Thoracic aorta (tissue), 2 donors: ENCODE data around the gene CUL9. TPM values are rescaled to one million over a fixed set of nuclear protein-coding genes. Genes with fewer than 3 reads are reported as not detected.

Experiments used
- ATAC-seq: fragments of 150-250 bp; one replicate; pipeline ENCODE4 v1.8.0; 2017; ENCODE audit warnings: low read depth; ENCODE audit not compliant: insufficient number of reproducible peaks, low FRiP score
- DNase-seq: peaks from one replicate; pipeline ENCODE4 v3.0.0-alpha.2; 2020; ENCODE audit warnings: low spot score
- H3K27ac ChIP-seq, 2 donors: fragments of 200-600 bp; sonication (generic); 1 replicate in 1 of 2; 2 replicates in 1 of 2; pipeline ENCODE4 v1.5.1; 2016; ENCODE audit warnings: mild to moderate bottlenecking in 2 of 2, moderate library complexity in 2 of 2
- H3K27me3 ChIP-seq: fragments of 200-600 bp; sonication (generic); replicated peaks from 2 replicates; pipeline ENCODE4 v1.6.0; 2016; ENCODE audit warnings: mild to moderate bottlenecking; ENCODE audit not compliant: insufficient read depth
- H3K36me3 ChIP-seq: fragments of 200-600 bp; sonication (generic); one replicate; pipeline ENCODE4 v1.5.1; 2016
- H3K4me1 ChIP-seq, 2 donors: fragments of 200-600 bp; sonication (generic); 1 replicate in 1 of 2; 2 replicates in 1 of 2; pipeline versions ENCODE4 v1.5.1 to v1.6.0; 2016; ENCODE audit warnings: low read depth in 2 of 2, mild to moderate bottlenecking in 1 of 2; ENCODE audit not compliant: control insufficient read depth in 1 of 2
- H3K4me3 ChIP-seq: fragments of 200-600 bp; sonication (generic); 2 replicates; pipeline ENCODE4 v1.5.1; 2016; ENCODE audit warnings: mild to moderate bottlenecking
- H3K9me3 ChIP-seq: fragments of 200-600 bp; sonication (generic); 2 replicates; pipeline ENCODE4 v1.5.1; 2016
- CTCF ChIP-seq: fragments of 200-600 bp; sonication (generic); IDR thresholded peaks from one replicate; pipeline ENCODE4 v1.5.1; 2019; ENCODE audit warnings: antibody characterized with exemption
- total RNA-seq, 2 donors: library from RNA; depleted of rRNA; stranded (reverse); fragments of >200 nt; gene quantifications; one replicate each; pipeline versions ENCODE4 v1.1.0 to v1.2.3, GENCODE V29; 2016

Gene CUL9
- total RNA-seq, 2 donors from 2014 or later, result 30.3 to 41.2 TPM

DNA sequence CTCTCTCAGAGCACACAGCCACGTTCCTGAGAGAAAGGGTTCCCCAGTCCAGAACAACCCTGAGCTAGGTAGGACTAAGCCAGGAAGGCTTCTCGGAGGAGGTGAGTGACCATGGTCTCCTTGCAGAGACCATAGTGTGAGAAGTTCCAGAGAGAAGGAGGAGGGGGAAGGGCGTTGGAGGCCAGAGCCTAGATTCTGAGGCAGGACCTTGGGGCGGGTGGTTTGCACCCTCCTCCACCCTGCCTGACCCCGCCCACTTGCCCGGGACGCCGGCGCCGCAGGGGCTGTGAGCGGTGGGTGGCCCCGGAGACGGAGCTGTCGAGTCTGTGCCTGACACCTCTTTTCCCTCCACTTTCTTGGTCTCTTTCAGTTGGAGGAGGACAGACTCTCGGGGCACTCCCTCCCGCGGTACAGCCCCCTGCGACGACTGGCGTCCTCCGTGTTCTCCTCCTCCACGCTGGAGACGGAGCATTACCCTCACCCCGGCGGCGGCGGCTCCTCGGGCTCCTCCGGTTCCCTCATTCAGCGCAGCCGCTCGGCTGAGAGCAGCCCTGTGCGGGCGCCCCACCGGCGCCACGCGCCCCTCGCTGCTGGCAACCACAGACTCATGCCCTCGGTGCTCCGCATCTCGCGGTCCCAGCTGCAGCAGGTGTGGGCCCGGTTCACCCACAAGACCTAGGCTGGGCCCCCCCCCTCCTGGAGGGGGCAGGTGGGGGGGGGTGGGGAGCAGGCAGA lies 87.4 kb downstream of the CUL9 start:
- Histone ChIP-seq H3K27ac (no peak overlapping the region), H3K36me3 (no peaks in the 10 kb centered on the region), H3K4me3 (peak overlapping the region; percentile 66), H3K4me1 (peaks cover 6 to 21% of the 10 kb centered on the region in 2 donors), H3K9me3 (no peaks in the 10 kb centered on the region), H3K27me3 (no peaks in the 10 kb centered on the region)
- TF ChIP-seq CTCF, result no peak
- ATAC-seq, result no peak
- DNase-seq, result no peak

DNA sequence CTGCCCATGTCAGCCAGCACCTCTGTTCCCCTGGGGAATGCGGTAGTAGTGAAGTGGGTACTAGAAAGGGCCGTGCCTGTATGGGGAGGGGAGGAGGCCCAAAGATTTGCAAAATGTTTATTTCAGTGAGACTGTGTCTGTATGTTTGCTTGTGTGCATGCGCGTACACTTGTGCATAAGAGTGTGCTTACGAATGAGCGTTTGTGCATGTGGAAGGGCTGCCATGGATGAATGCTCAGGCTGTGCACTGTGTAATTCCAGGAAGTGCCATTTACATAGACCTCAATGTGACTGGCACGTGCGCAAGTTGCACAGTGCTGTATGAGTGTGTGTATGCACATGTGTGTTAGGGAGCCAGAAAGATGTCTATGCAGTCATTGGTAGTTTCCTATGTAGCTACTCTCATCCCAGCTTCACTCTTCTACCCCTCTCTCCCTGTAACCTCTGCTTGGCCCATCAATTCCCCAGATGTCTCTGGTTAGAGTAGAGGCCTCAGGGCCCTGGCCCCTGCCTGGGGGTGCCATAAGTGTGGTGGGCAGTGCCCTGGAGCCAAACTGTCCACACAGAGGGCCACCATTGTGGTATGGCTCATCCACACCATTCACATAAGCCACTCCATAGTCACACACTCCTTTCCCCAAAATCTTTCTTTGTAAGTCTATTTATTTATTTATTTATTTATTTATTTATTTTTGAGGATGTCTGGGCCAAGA lies 89.3 kb downstream of the CUL9 start:
- H3K9me3 ChIP-seq, result no peaks in the 10 kb centered on the region
- TF ChIP-seq CTCF, result no peak
- H3K4me1 ChIP-seq, result peaks cover 6 to 34% of the 10 kb centered on the region in 2 donors
- no peaks in the 10 kb centered on the region for H3K27me3 ChIP-seq
- DNase-seq (no peak), ATAC-seq (no peak)
- no peak overlapping the region for H3K4me3 ChIP-seq
- H3K36me3 ChIP-seq, result no peaks in the 10 kb centered on the region
- H3K27ac ChIP-seq, result no peak overlapping the region

DNA sequence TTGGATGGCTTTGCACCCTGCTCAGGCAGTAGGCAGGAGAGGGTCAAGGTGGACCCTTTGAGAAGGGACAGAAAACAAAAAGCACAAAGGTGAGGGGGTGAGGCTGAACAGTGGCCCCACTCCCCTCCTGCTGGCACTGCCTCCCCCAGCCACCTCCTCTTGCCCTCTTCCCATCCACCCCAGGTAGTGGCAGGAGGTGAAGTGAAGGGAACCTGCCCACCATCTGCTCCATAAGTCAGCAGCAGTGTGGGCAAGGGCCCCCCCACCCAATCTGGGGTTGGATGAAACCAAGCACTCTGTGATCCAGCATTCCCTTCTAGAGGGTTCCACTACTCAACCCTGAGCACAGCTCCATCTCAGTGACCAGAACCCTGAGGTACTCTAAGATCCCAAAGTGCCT lies 89.9 kb downstream of the CUL9 start:
- TF ChIP-seq CTCF, result no peak
- no peaks in the 10 kb centered on the region for H3K27me3 ChIP-seq
- no peak overlapping the region for H3K27ac ChIP-seq
- H3K4me3 ChIP-seq, result no peak overlapping the region
- H3K36me3 ChIP-seq, result no peaks in the 10 kb centered on the region
- no peak for ATAC-seq
- DNase-seq, result no peak
- peaks cover 6 to 34% of the 10 kb centered on the region in 2 donors for H3K4me1 ChIP-seq
- H3K9me3 ChIP-seq, result no peaks in the 10 kb centered on the region

GRCh38 chr6:43273707-43274106 lies 91.7 kb downstream of the CUL9 start:
- H3K27me3 ChIP-seq, result no peaks in the 10 kb centered on the region
- DNase-seq, result no peak
- no peaks in the 10 kb centered on the region for H3K36me3 ChIP-seq
- no peak for TF ChIP-seq CTCF
- no peak overlapping the region for H3K27ac ChIP-seq
- no peak overlapping the region for H3K4me3 ChIP-seq
- H3K4me1 ChIP-seq, result peaks cover 6 to 25% of the 10 kb centered on the region in 2 donors
- no peak for ATAC-seq
- no peaks in the 10 kb centered on the region for H3K9me3 ChIP-seq

Other genes with a start within 250 kb of the CUL9 start
- 1 to 10 TPM in 1 of 2 donors, not detected in 1; 3.3 TPM for gene GNMT, start 221.4 kb upstream of the CUL9 start, total RNA-seq
- gene PEX6, start 203.0 kb upstream of the CUL9 start, total RNA-seq, result 10 to 100 TPM in 1 of 2 donors, 1 to 10 TPM in 1; 6.8 to 34.3 TPM
- 10 to 100 TPM; 20.1 to 37.1 TPM for gene PPP2R5D, start 197.6 kb upstream of the CUL9 start, total RNA-seq
- 10 to 100 TPM; 41.2 to 49.6 TPM for gene MEA1, start 168.2 kb upstream of the CUL9 start, total RNA-seq
- gene KLHDC3, start 167.9 kb upstream of the CUL9 start, total RNA-seq, result 100 to 1,000 TPM in 1 of 2 donors, 10 to 100 TPM in 1; 87.3 to 105 TPM
- gene RRP36, start 160.6 kb upstream of the CUL9 start, total RNA-seq, result 10 to 100 TPM; 61.6 to 76.2 TPM
- gene CUL7, start 128.3 kb upstream of the CUL9 start, total RNA-seq, result 10 to 100 TPM; 10.0 to 14.8 TPM
- 10 to 100 TPM in 1 of 2 donors, 1 to 10 TPM in 1; 7.4 to 10.6 TPM for gene MRPL2, start 122.8 kb upstream of the CUL9 start, total RNA-seq
- 10 to 100 TPM; 22.9 to 33.5 TPM for gene KLC4, start 122.6 kb upstream of the CUL9 start, total RNA-seq
- gene PTK7, start 105.9 kb upstream of the CUL9 start, total RNA-seq, result 1 to 10 TPM; 4.5 to 6.8 TPM
- 10 to 100 TPM; 79.5 to 99.0 TPM for gene SRF, start 10.9 kb upstream of the CUL9 start, total RNA-seq
- gene DNPH1, start 47.3 kb downstream of the CUL9 start, total RNA-seq, result 10 to 100 TPM; 16.7 to 54.7 TPM
- gene TTBK1, start 61.3 kb downstream of the CUL9 start, total RNA-seq, result not detected
- gene SLC22A7, start 116.1 kb downstream of the CUL9 start, total RNA-seq, result not detected
- not detected for gene CRIP3, start 126.6 kb downstream of the CUL9 start, total RNA-seq
- 10 to 100 TPM; 13.0 to 24.1 TPM for gene ZNF318, start 187.5 kb downstream of the CUL9 start, total RNA-seq
- gene ABCC10, start 245.3 kb downstream of the CUL9 start, total RNA-seq, result 10 to 100 TPM; 24.3 to 58.9 TPM